Measurements from ENCODE around the gene PRKCZ. TPM values are rescaled to one million over a fixed set of nuclear protein-coding genes. Genes with fewer than 3 reads are reported as not detected.

The PRKCZ gene
- total and polyA plus RNA-seq, 2 of the 4 experiments (the other 2 are of a cell fraction) = 2.0 to 3.5 TPM

DNA sequence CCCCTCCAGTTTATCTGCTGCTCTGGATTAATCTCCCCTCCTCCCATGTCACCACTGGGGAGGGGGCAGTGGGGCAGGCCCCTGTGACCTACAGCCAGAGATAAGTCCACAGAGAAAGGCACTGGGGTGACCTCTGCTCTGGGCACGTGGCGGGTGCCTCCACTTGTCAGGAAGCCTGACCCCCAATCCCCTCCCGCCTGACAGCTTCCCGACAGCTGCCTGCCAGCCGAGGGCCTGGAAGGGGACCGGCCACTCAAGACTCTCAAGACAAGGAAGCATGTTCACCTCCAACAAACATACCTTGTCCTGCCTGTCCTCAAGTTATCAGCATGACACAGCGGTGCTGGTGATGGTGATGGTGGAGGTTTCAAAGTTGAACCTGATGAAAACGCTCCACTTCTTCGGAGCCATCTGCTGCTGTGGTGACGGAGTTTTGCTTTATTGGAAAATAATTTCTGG lies 147.5 kb downstream of the PRKCZ start (continued):
- TF ChIP-seq CTCF (conservative IDR thresholded peaks at IDR 0.05; ENCODE audit: low read depth, low read length) (no peak), MXI1 (IDR thresholded peaks at IDR 0.05; ENCODE audit: borderline replicate concordance, low read depth, low read length) (no peak), BHLHE40 (IDR thresholded peaks at IDR 0.05; ENCODE audit: low read depth, low read length) (no peak), CEBPB (IDR thresholded peaks at IDR 0.05; ENCODE audit: low read depth, low read length) (no peak)
